Mesothelial cell of epicardium (in vitro differentiated cells): ENCODE results near the gene HDGFL1. TPM values are rescaled to one million over a fixed set of nuclear protein-coding genes. Genes with fewer than 3 reads are reported as not detected.

Experiments
- DNase-seq, 2 experiments: peaks; one replicate each; pipeline ENCODE4 v3.0.0; 2021; ENCODE audit warnings: low spot score in 2 of 2; ENCODE audit not compliant: unreplicated experiment in 2 of 2
- H3K27ac Mint-ChIP-seq: 2 replicates; pipeline ENCODE4 v1.8.0; 2021; ENCODE audit warnings: mixed read lengths
- H3K27me3 Mint-ChIP-seq: 2 replicates; pipeline ENCODE4 v1.8.0; 2021; ENCODE audit warnings: low read depth, mixed read lengths
- H3K36me3 Mint-ChIP-seq: 2 replicates; pipeline ENCODE4 v1.8.0; 2021; ENCODE audit warnings: mixed read lengths
- H3K4me1 Mint-ChIP-seq: 2 replicates; pipeline ENCODE4 v1.8.0; 2021; ENCODE audit warnings: mixed read lengths
- H3K4me3 Mint-ChIP-seq: 2 replicates; pipeline ENCODE4 v1.8.0; 2021; ENCODE audit warnings: mild to moderate bottlenecking, moderate library complexity, mixed read lengths
- H3K9me3 Mint-ChIP-seq: 2 replicates; pipeline ENCODE4 v1.8.0; 2021; ENCODE audit warnings: mixed read lengths
- CTCF ChIP-seq: fragments of 200-600 bp; sonication (generic); IDR thresholded peaks from one replicate; pipeline ENCODE4 v1.5.0; 2021; ENCODE audit warnings: antibody characterized with exemption; ENCODE audit not compliant: unreplicated experiment
- total RNA-seq: library from RNA; stranded (reverse); gene quantifications from 3 replicates; pipeline ENCODE4 v1.2.1, GENCODE V29; 2021

HDGFL1 gene
- total RNA-seq, 1 donor from 2014 or later, result 0.09 TPM

- H3K9me3 Mint-ChIP-seq, result peaks cover 24% of the 10 kb centered on the region
- TF ChIP-seq CTCF, result no peak
- H3K4me3 Mint-ChIP-seq, result no peak overlapping the region
- no peak for DNase-seq
- H3K27ac Mint-ChIP-seq, result peak overlapping the region; percentile 24
- H3K27me3 Mint-ChIP-seq, result no peaks in the 10 kb centered on the region
- H3K36me3 Mint-ChIP-seq, result peaks cover 7% of the 10 kb centered on the region
- peaks cover 31% of the 10 kb centered on the region for H3K4me1 Mint-ChIP-seq
Observed at GRCh38 chr6:22614547-22614946, 45.2 kb downstream of the HDGFL1 start.

- Mint-ChIP-seq H3K27ac (peak overlapping the region; percentile 43), H3K9me3 (peaks cover 16% of the 10 kb centered on the region), H3K4me1 (peaks cover 31% of the 10 kb centered on the region), H3K27me3 (no peaks in the 10 kb centered on the region), H3K4me3 (no peak overlapping the region), H3K36me3 (peaks cover 8% of the 10 kb centered on the region)
- no peak for DNase-seq
- no peak for TF ChIP-seq CTCF
Observed at GRCh38 chr6:22621028-22621427, 51.7 kb downstream of the HDGFL1 start.
